GM23338 (cell line): ENCODE data around the gene CTNND2. TPM values are rescaled to one million over a fixed set of nuclear protein-coding genes. Genes with fewer than 3 reads are reported as not detected.

Source experiments
- ATAC-seq: fragments of 200-7000 bp; cut with Tn5 transposase; 3 replicates; pipeline ENCODE4 v1.9.1; 2020
- DNase-seq: peaks from one replicate; pipeline ENCODE4 v3.0.0-alpha.2; 2015; ENCODE audit warnings: low spot score
- H2AFZ ChIP-seq: fragments of 200-600 bp; sonication (generic); 2 replicates; pipeline ENCODE4 v1.8.0; 2016; ENCODE audit warnings: antibody characterized with exemption, mild to moderate bottlenecking, moderate library complexity
- H3F3A ChIP-seq: fragments of 200-600 bp; sonication (generic); replicated peaks from 2 replicates; pipeline ENCODE4 v1.8.0; 2017; ENCODE audit warnings: antibody characterized with exemption, mixed run types, low read depth
- H3K27ac ChIP-seq: fragments of 200-600 bp; sonication (generic); 2 replicates; pipeline ENCODE4 v1.6.1; 2016; ENCODE audit warnings: low read depth
- H3K27me3 ChIP-seq: fragments of 200-600 bp; sonication (generic); 2 replicates; pipeline ENCODE4 v1.8.0; 2016; ENCODE audit warnings: mild to moderate bottlenecking, mixed run types, moderate library complexity; ENCODE audit not compliant: insufficient read depth
- H3K36me3 ChIP-seq: fragments of 200-600 bp; sonication (generic); 2 replicates; pipeline ENCODE4 v1.8.0; 2016; ENCODE audit warnings: mild to moderate bottlenecking; ENCODE audit not compliant: insufficient read depth
- H3K4me1 ChIP-seq: fragments of 200-600 bp; sonication (generic); 2 replicates; pipeline ENCODE4 v1.8.0; 2016; ENCODE audit warnings: mild to moderate bottlenecking, moderate library complexity; ENCODE audit not compliant: insufficient read depth
- H3K4me2 ChIP-seq: fragments of 200-600 bp; sonication (generic); 2 replicates; pipeline ENCODE4 v1.7.1; 2017; ENCODE audit warnings: mixed run types
- H3K4me3 ChIP-seq: fragments of 200-600 bp; sonication (generic); 2 replicates; pipeline ENCODE4 v1.6.1; 2016; ENCODE audit warnings: mixed run types
- H3K79me2 ChIP-seq: fragments of 200-600 bp; sonication (generic); replicated peaks from 2 replicates; pipeline ENCODE4 v1.8.0; 2017; ENCODE audit warnings: mild to moderate bottlenecking; ENCODE audit not compliant: insufficient read depth
- H3K9me2 ChIP-seq: fragments of 200-600 bp; sonication (generic); 2 replicates; pipeline ENCODE4 v1.8.0; 2017; ENCODE audit not compliant: insufficient read depth
- H4K20me1 ChIP-seq: fragments of 200-600 bp; sonication (generic); replicated peaks from 2 replicates; pipeline ENCODE4 v1.8.0; 2017; ENCODE audit warnings: mild to moderate bottlenecking; ENCODE audit not compliant: insufficient read depth
- H3K27ac Mint-ChIP-seq: 2 replicates; pipeline ENCODE4 v1.8.0; 2020; ENCODE audit warnings: inconsistent platforms, mild to moderate bottlenecking, moderate library complexity, mixed read lengths
- H3K27me3 Mint-ChIP-seq: 3 replicates; pipeline ENCODE4 v1.8.0; 2022; ENCODE audit warnings: low read depth, mild to moderate bottlenecking, moderate library complexity, mixed read lengths, inconsistent platforms; ENCODE audit not compliant: insufficient read depth, poor library complexity
- H3K36me3 Mint-ChIP-seq: 3 replicates; pipeline ENCODE4 v1.8.0; 2021; ENCODE audit warnings: low read depth, mild to moderate bottlenecking, inconsistent platforms, moderate library complexity, mixed read lengths
- H3K4me1 Mint-ChIP-seq: 3 replicates; pipeline ENCODE4 v1.8.0; 2020; ENCODE audit warnings: mild to moderate bottlenecking, inconsistent platforms, mixed read lengths
- H3K4me3 Mint-ChIP-seq: 3 replicates; pipeline ENCODE4 v1.8.0; 2021; ENCODE audit warnings: moderate library complexity, mild to moderate bottlenecking, inconsistent platforms, mixed read lengths
- H3K9me3 Mint-ChIP-seq: 3 replicates; pipeline ENCODE4 v1.8.0; 2020; ENCODE audit warnings: moderate library complexity, mild to moderate bottlenecking, inconsistent platforms, mixed read lengths
- JUNB ChIP-seq: IDR thresholded peaks from one replicate; pipeline ENCODE4 v1.6.1; 2016; ENCODE audit warnings: antibody characterized with exemption; ENCODE audit not compliant: unreplicated experiment
- ZNF114 ChIP-seq: fragments of 250-450 bp; sonication (Bioruptor Pico); IDR thresholded peaks from 2 replicates; pipeline ENCODE4 v1.5.0; 2020; ENCODE audit warnings: mild to moderate bottlenecking, moderate library complexity
- ZNF331 ChIP-seq: fragments of 250-450 bp; sonication (Bioruptor Pico); IDR thresholded peaks from 2 replicates; pipeline ENCODE4 v1.5.0; 2020; ENCODE audit warnings: low read depth, mild to moderate bottlenecking, moderate library complexity
- polyA plus RNA-seq: library from polyadenylated mRNA; unstranded; fragments of >200 nt; fragmentation: Nextera tagmentation; extraction: Ambion mirVana; gene quantifications from 2 replicates; pipeline ENCODE4 v1.2.1, GENCODE V29; 2016
- total RNA-seq: library from RNA; depleted of rRNA; stranded (reverse); fragments of >200 nt; shearing (Covaris generic); gene quantifications from 2 replicates; pipeline ENCODE4 v1.2.3, GENCODE V29; 2014
- TF ChIP-seq, protein P1 (sequence below), 2 experiments: fragments of 200-600 bp in 1 of 2; sonication (generic) in 1 of 2; conservative IDR thresholded peaks; 2 replicates each; pipeline versions ENCODE4 v1.5.1 to v1.6.1; 2016 to 2017; ENCODE audit warnings: antibody characterized with exemption in 2 of 2, low read depth in 2 of 2, mild to moderate bottlenecking in 2 of 2, moderate library complexity in 1 of 2
- TF ChIP-seq, protein P2 (sequence below): IDR thresholded peaks from one replicate; pipeline ENCODE4 v1.6.1; 2018; ENCODE audit warnings: antibody characterized with exemption; ENCODE audit not compliant: unreplicated experiment

CTNND2 gene
- total and polyA plus RNA-seq, 2 experiments from 2014 or later = 5.1 to 7.0 TPM

DNA sequence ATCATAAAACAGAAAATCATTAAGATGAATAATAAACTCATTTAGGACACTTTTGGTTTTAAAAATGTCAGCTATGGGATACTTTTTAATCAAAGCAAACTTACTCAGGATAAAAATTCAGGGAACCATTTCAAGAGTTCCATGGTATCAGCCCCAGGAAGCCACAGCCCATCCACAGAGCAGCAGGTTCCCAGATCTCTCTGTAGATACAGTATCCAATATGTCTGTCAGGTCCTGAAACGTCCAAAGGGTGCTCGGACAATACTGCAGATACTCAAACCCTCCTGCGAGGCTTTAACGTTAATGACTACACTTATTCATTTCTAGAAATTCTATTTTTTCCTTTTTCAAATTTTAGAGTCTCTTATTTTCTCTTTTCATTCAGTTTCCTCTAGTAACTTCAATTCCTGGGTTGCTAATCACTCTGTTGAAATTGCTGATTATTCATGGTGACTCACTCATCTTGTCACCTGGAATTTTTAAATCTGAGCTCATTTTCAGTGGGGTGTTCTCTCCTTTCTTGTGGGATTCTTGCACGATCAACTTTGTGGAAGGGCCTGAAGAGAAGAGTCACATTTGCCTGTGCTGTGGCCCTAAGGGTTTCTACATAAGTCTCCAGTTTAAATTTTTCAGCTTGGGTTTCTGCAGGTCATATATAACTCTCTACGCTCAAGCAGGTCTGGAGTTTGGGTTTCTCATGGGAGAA is 435.8 kb downstream of the CTNND2 start (continued):
- TF ChIP-seq, protein P1, sequence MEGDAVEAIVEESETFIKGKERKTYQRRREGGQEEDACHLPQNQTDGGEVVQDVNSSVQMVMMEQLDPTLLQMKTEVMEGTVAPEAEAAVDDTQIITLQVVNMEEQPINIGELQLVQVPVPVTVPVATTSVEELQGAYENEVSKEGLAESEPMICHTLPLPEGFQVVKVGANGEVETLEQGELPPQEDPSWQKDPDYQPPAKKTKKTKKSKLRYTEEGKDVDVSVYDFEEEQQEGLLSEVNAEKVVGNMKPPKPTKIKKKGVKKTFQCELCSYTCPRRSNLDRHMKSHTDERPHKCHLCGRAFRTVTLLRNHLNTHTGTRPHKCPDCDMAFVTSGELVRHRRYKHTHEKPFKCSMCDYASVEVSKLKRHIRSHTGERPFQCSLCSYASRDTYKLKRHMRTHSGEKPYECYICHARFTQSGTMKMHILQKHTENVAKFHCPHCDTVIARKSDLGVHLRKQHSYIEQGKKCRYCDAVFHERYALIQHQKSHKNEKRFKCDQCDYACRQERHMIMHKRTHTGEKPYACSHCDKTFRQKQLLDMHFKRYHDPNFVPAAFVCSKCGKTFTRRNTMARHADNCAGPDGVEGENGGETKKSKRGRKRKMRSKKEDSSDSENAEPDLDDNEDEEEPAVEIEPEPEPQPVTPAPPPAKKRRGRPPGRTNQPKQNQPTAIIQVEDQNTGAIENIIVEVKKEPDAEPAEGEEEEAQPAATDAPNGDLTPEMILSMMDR (conservative IDR thresholded peaks at IDR 0.05; ENCODE audit: low read depth in 2 of 2) = no peak

DNA sequence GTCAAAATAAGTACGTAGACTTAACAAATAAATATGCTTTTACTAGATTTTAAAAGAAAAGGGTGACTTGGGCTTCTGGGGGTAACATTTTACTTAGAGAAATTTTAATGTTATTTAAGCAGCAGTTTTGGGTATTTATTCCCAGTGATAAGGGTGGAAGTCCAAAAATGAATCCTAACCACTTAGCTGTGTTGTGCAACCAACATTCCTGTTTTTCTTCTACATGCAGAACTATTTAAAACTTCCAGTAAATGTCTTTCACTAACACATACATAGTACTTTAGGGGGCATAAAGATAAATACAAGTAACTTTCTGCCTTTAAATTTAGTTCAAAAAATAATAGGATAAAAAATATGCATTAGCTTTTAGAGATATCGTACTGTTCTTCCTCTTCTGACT is 436.7 kb downstream of the CTNND2 start:
- ATAC-seq = no peak
- DNase-seq = no peak
- no peaks in the 10 kb centered on the region for H3K27me3 Mint-ChIP-seq
- H3K27ac Mint-ChIP-seq = no peak overlapping the region
- Histone ChIP-seq H2AFZ (no peak overlapping the region), H3K9me2 (no peaks in the 10 kb centered on the region), H3K27ac (no peak overlapping the region), H4K20me1 (no peaks in the 10 kb centered on the region), H3F3A (no peaks in the 10 kb centered on the region), H3K4me3 (no peak overlapping the region), H3K79me2 (no peaks in the 10 kb centered on the region), H3K36me3 (no peaks in the 10 kb centered on the region), H3K27me3 (no peaks in the 10 kb centered on the region), H3K4me1 (no peaks in the 10 kb centered on the region), H3K4me2 (no peak overlapping the region)
- no peaks in the 10 kb centered on the region; the same call in 2 of the 3 replicates for H3K36me3 Mint-ChIP-seq
- no peak for TF ChIP-seq JUNB
- no peak for TF ChIP-seq ZNF331
- no peak for TF ChIP-seq ZNF114
- TF ChIP-seq, protein P2, sequence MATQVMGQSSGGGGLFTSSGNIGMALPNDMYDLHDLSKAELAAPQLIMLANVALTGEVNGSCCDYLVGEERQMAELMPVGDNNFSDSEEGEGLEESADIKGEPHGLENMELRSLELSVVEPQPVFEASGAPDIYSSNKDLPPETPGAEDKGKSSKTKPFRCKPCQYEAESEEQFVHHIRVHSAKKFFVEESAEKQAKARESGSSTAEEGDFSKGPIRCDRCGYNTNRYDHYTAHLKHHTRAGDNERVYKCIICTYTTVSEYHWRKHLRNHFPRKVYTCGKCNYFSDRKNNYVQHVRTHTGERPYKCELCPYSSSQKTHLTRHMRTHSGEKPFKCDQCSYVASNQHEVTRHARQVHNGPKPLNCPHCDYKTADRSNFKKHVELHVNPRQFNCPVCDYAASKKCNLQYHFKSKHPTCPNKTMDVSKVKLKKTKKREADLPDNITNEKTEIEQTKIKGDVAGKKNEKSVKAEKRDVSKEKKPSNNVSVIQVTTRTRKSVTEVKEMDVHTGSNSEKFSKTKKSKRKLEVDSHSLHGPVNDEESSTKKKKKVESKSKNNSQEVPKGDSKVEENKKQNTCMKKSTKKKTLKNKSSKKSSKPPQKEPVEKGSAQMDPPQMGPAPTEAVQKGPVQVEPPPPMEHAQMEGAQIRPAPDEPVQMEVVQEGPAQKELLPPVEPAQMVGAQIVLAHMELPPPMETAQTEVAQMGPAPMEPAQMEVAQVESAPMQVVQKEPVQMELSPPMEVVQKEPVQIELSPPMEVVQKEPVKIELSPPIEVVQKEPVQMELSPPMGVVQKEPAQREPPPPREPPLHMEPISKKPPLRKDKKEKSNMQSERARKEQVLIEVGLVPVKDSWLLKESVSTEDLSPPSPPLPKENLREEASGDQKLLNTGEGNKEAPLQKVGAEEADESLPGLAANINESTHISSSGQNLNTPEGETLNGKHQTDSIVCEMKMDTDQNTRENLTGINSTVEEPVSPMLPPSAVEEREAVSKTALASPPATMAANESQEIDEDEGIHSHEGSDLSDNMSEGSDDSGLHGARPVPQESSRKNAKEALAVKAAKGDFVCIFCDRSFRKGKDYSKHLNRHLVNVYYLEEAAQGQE = no peak
- TF ChIP-seq, protein P1 (conservative IDR thresholded peaks at IDR 0.05; ENCODE audit: low read depth in 2 of 2) = no peak
- H3K4me3 Mint-ChIP-seq = no peak overlapping the region
- peaks cover 12% of the 10 kb centered on the region; the same call in 2 of the 3 replicates for H3K4me1 Mint-ChIP-seq
- H3K9me3 Mint-ChIP-seq = no peaks in the 10 kb centered on the region
